ENCODE measurements around the gene HES7.

- TF ChIP-seq, protein P1, sequence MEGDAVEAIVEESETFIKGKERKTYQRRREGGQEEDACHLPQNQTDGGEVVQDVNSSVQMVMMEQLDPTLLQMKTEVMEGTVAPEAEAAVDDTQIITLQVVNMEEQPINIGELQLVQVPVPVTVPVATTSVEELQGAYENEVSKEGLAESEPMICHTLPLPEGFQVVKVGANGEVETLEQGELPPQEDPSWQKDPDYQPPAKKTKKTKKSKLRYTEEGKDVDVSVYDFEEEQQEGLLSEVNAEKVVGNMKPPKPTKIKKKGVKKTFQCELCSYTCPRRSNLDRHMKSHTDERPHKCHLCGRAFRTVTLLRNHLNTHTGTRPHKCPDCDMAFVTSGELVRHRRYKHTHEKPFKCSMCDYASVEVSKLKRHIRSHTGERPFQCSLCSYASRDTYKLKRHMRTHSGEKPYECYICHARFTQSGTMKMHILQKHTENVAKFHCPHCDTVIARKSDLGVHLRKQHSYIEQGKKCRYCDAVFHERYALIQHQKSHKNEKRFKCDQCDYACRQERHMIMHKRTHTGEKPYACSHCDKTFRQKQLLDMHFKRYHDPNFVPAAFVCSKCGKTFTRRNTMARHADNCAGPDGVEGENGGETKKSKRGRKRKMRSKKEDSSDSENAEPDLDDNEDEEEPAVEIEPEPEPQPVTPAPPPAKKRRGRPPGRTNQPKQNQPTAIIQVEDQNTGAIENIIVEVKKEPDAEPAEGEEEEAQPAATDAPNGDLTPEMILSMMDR (IDR thresholded peaks at IDR 0.05; ENCODE audit: low read length) = no peak
- no peak for TF ChIP-seq EZH2 (IDR thresholded peaks at IDR 0.05; ENCODE audit: borderline replicate concordance, low read length)
Measured at GRCh38 chr17:8128125-8128784, 4.3 kb upstream of the HES7 start.

All from OCI-LY1 (cell line).